WTC11 (cell line): ENCODE data around the gene CFAP77. TPM values are rescaled to one million over a fixed set of nuclear protein-coding genes. Genes with fewer than 3 reads are reported as not detected.

ENCODE experiments used
- ATAC-seq: fragments of 200-7000 bp; cut with Tn5 transposase; 2 replicates; pipeline ENCODE4 v1.10.0; 2021; ENCODE audit warnings: mild to moderate bottlenecking, moderate library complexity
- CTCF ChIA-PET: fragments of 300-600 bp; sonication (Branson Sonifier 250); formaldehyde crosslinking; loops from one replicate; lab custom pipeline; 2021; ENCODE audit warnings: antibody characterized with exemption; lab: Charles Lee
- POLR2A ChIA-PET: fragments of 350-600 bp; sonication (Branson Sonifier 250); formaldehyde crosslinking; loops from one replicate; lab custom pipeline; 2021; ENCODE audit warnings: antibody characterized with exemption; lab: Charles Lee
- DNase-seq: peaks from one replicate; pipeline ENCODE4 v3.0.0; 2021; ENCODE audit warnings: low spot score
- H3K27ac Mint-ChIP-seq: 2 replicates; pipeline ENCODE4 v1.8.0; 2021; ENCODE audit warnings: mixed read lengths
- H3K27me3 Mint-ChIP-seq: 2 replicates; pipeline ENCODE4 v1.8.0; 2021; ENCODE audit warnings: low read depth, mild to moderate bottlenecking, moderate library complexity, mixed read lengths
- H3K36me3 Mint-ChIP-seq: 2 replicates; pipeline ENCODE4 v1.8.0; 2021; ENCODE audit warnings: mixed read lengths
- H3K4me1 Mint-ChIP-seq: 2 replicates; pipeline ENCODE4 v1.8.0; 2022; ENCODE audit warnings: mixed read lengths
- H3K4me3 Mint-ChIP-seq: 2 replicates; pipeline ENCODE4 v1.8.0; 2021; ENCODE audit warnings: mild to moderate bottlenecking, moderate library complexity, mixed read lengths
- H3K9me3 Mint-ChIP-seq: 2 replicates; pipeline ENCODE4 v1.8.0; 2021; ENCODE audit warnings: mixed read lengths
- CBFB ChIP-seq: sonication (generic); formaldehyde crosslinking; IDR thresholded peaks from 2 replicates; pipeline ENCODE4 v1.8.1; 2022; ENCODE audit warnings: mild to moderate bottlenecking, low read depth, missing genetic modification reagents
- CDX4 ChIP-seq: fragments of 250-450 bp; sonication (Bioruptor Pico); IDR thresholded peaks from 2 replicates; pipeline ENCODE4 v1.9.0; 2021; ENCODE audit warnings: moderate library complexity, mild to moderate bottlenecking, inconsistent platforms, borderline replicate concordance
- CTCF ChIP-seq: fragments of 200-600 bp; IDR thresholded peaks from 2 replicates; pipeline ENCODE4 v1.8.0; 2022; ENCODE audit warnings: antibody characterized with exemption
- E2F1 ChIP-seq: sonication (generic); formaldehyde crosslinking; IDR thresholded peaks from 2 replicates; pipeline ENCODE4 v1.8.0; 2022; ENCODE audit warnings: mild to moderate bottlenecking, missing genetic modification reagents
- ELF4 ChIP-seq: sonication (generic); formaldehyde crosslinking; IDR thresholded peaks from 2 replicates; pipeline ENCODE4 v1.8.1; 2022; ENCODE audit warnings: low read depth, mild to moderate bottlenecking, moderate library complexity, missing genetic modification reagents
- EMX1 ChIP-seq: fragments of 250-450 bp; sonication (Bioruptor Pico); IDR thresholded peaks from 2 replicates; pipeline ENCODE4 v1.8.0; 2021; ENCODE audit warnings: mild to moderate bottlenecking
- FOXP4 ChIP-seq: sonication (generic); formaldehyde crosslinking; IDR thresholded peaks from 2 replicates; pipeline ENCODE4 v1.8.0; 2022; ENCODE audit warnings: mild to moderate bottlenecking, missing genetic modification reagents
- GABPB1 ChIP-seq: sonication (generic); formaldehyde crosslinking; IDR thresholded peaks from 2 replicates; pipeline ENCODE4 v1.8.1; 2023; ENCODE audit warnings: mild to moderate bottlenecking, missing genetic modification reagents
- GTF2I ChIP-seq: fragments of 250-450 bp; sonication (Bioruptor Pico); conservative IDR thresholded peaks from 2 replicates; pipeline ENCODE4 v1.4.0; 2021; ENCODE audit warnings: mild to moderate bottlenecking
- HMGXB4 ChIP-seq: sonication (generic); formaldehyde crosslinking; IDR thresholded peaks from 2 replicates; pipeline ENCODE4 v1.8.1; 2023; ENCODE audit warnings: mild to moderate bottlenecking, moderate library complexity, missing genetic modification reagents
- KAT7 ChIP-seq: sonication (generic); formaldehyde crosslinking; IDR thresholded peaks from 2 replicates; pipeline ENCODE4 v1.8.1; 2023; ENCODE audit warnings: missing genetic modification reagents, mild to moderate bottlenecking, borderline replicate concordance
- MAX ChIP-seq: sonication (generic); formaldehyde crosslinking; IDR thresholded peaks from 2 replicates; pipeline ENCODE4 v1.8.0; 2022; ENCODE audit warnings: mild to moderate bottlenecking, missing genetic modification reagents
- NFE2L1 ChIP-seq: sonication (generic); formaldehyde crosslinking; IDR thresholded peaks from 2 replicates; pipeline ENCODE4 v1.8.1; 2023; ENCODE audit warnings: missing genetic modification reagents
- OVOL2 ChIP-seq: fragments of 250-450 bp; sonication (Bioruptor Pico); IDR thresholded peaks from 2 replicates; pipeline ENCODE4 v1.9.0; 2021; ENCODE audit warnings: mild to moderate bottlenecking, borderline replicate concordance
- PRRX2 ChIP-seq: fragments of 250-450 bp; sonication (Bioruptor Pico); IDR thresholded peaks from 2 replicates; pipeline ENCODE4 v1.8.0; 2021; ENCODE audit warnings: mild to moderate bottlenecking
- RELA ChIP-seq: sonication (generic); formaldehyde crosslinking; IDR thresholded peaks from 2 replicates; pipeline ENCODE4 v1.8.1; 2022; ENCODE audit warnings: missing genetic modification reagents, mild to moderate bottlenecking, borderline replicate concordance
- RORB ChIP-seq: fragments of 250-450 bp; sonication (Bioruptor Pico); IDR thresholded peaks from 2 replicates; pipeline ENCODE4 v1.9.0; 2021; ENCODE audit warnings: mild to moderate bottlenecking
- SMAD3 ChIP-seq: sonication (generic); formaldehyde crosslinking; IDR thresholded peaks from 2 replicates; pipeline ENCODE4 v1.8.0; 2022; ENCODE audit warnings: missing genetic modification reagents, mild to moderate bottlenecking, borderline replicate concordance
- USF2 ChIP-seq: sonication (generic); formaldehyde crosslinking; IDR thresholded peaks from 2 replicates; pipeline ENCODE4 v1.8.1; 2023; ENCODE audit warnings: mild to moderate bottlenecking, missing genetic modification reagents, moderate library complexity
- ZNF121 ChIP-seq: sonication (generic); formaldehyde crosslinking; IDR thresholded peaks from 2 replicates; pipeline ENCODE4 v1.8.0; 2023; ENCODE audit warnings: missing genetic modification reagents
- ZNF281 ChIP-seq: sonication (generic); formaldehyde crosslinking; IDR thresholded peaks from 2 replicates; pipeline ENCODE4 v1.8.0; 2023; ENCODE audit warnings: mild to moderate bottlenecking, missing genetic modification reagents
- ZNF396 ChIP-seq: fragments of 250-450 bp; sonication (Bioruptor Pico); IDR thresholded peaks from 2 replicates; pipeline ENCODE4 v1.8.0; 2021; ENCODE audit warnings: mild to moderate bottlenecking, moderate library complexity, borderline replicate concordance
- ZSCAN18 ChIP-seq: fragments of 250-450 bp; sonication (Bioruptor Pico); IDR thresholded peaks from 2 replicates; pipeline ENCODE4 v2.1.2; 2022; ENCODE audit warnings: mild to moderate bottlenecking, moderate library complexity
- total RNA-seq: library from RNA; stranded (reverse); gene quantifications from 3 replicates; pipeline ENCODE4 v1.2.3, GENCODE V29; 2021

The CFAP77 gene
- total RNA-seq, 1 experiment from 2014 or later: 1.2 TPM

GRCh38 chr9:132520612-132521011, 110.6 kb downstream of the CFAP77 start (continued):
- TF ChIP-seq ZNF281 (CRISPR knock-in tag): no peak
- no peak for TF ChIP-seq PRRX2
- TF ChIP-seq OVOL2 (CRISPR knock-in tag): no peak
- no peak for TF ChIP-seq CTCF
- no peak for TF ChIP-seq NFE2L1 (CRISPR knock-in tag)
- no peak for TF ChIP-seq RELA (CRISPR knock-in tag)
- no peak for TF ChIP-seq CBFB (CRISPR knock-in tag)
- TF ChIP-seq MAX (CRISPR knock-in tag): no peak
- TF ChIP-seq RORB (CRISPR knock-in tag): no peak

GRCh38 chr9:132525308-132526023, 115.5 kb downstream of the CFAP77 start:
- H3K9me3 Mint-ChIP-seq: peaks cover 6% of the 10 kb centered on the region
- ChIA-PET CTCF (interaction anchor here (2.1 kb wide), 1 partner anchor 21 kb away, joined by 6 read pairs; no protein-coding TSS in a partner anchor), POLR2A (no interaction called here)
- ATAC-seq (no peak), DNase-seq (no peak)
- no peaks in the 10 kb centered on the region for H3K36me3 Mint-ChIP-seq
- no peaks in the 10 kb centered on the region; the same call in 1 of the 2 replicates for H3K27me3 Mint-ChIP-seq
- no peak overlapping the region for H3K27ac Mint-ChIP-seq
- no peaks in the 10 kb centered on the region for H3K4me1 Mint-ChIP-seq
- H3K4me3 Mint-ChIP-seq: no peak overlapping the region
- TF ChIP-seq ZSCAN18 (CRISPR knock-in tag): no peak
- no peak for TF ChIP-seq KAT7
- TF ChIP-seq CDX4 (CRISPR knock-in tag): no peak
- TF ChIP-seq E2F1: no peak
- TF ChIP-seq EMX1: no peak
- no peak for TF ChIP-seq GTF2I
- TF ChIP-seq ZNF396: no peak
- no peak for TF ChIP-seq ZNF121
- no peak for TF ChIP-seq USF2
- TF ChIP-seq HMGXB4 (CRISPR knock-in tag): no peak
- no peak for TF ChIP-seq ELF4 (CRISPR knock-in tag)
- TF ChIP-seq MAX (CRISPR knock-in tag): no peak
- no peak for TF ChIP-seq SMAD3 (CRISPR knock-in tag)
- TF ChIP-seq FOXP4 (CRISPR knock-in tag): no peak
- no peak for TF ChIP-seq GABPB1 (CRISPR knock-in tag)
